HG02852 (cell line): ENCODE results near the gene TMEM19.
"Not testable (repeated sequence)": the region's sequence is repeated elsewhere in the genome, so short reads cannot be mapped to it uniquely, and the experiment has no call there.

Experiments
- ATAC-seq: cut with Tn5 transposase; IDR thresholded peaks from one replicate; pipeline ENCODE4 v1.9.1; 2021; ENCODE audit warnings: mild to moderate bottlenecking, moderate library complexity; ENCODE audit not compliant: unreplicated experiment

Gene TMEM19

GRCh38 chr12:71664411-71665089 lies 21.3 kb upstream of the TMEM19 start:
- peak; percentile 18 for ATAC-seq

DNA sequence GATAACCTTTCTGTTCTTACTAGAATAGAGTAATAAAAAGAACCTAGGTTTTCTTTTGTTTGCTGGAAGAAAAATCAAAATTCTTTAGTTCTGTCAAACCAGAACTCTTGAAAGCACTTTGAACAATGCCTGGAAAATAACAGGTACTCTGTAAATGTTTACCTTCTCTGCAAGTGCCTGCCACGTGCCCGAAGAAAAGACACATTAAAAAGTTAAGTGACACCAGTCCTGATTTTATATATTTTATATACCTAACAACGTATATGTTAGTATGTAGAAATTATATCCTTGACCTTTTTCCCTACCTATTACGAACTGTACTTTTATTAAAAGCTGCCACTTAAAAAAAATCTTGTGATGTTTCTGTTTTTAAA lies 20.8 kb upstream of the TMEM19 start:
- ATAC-seq: no peak

DNA sequence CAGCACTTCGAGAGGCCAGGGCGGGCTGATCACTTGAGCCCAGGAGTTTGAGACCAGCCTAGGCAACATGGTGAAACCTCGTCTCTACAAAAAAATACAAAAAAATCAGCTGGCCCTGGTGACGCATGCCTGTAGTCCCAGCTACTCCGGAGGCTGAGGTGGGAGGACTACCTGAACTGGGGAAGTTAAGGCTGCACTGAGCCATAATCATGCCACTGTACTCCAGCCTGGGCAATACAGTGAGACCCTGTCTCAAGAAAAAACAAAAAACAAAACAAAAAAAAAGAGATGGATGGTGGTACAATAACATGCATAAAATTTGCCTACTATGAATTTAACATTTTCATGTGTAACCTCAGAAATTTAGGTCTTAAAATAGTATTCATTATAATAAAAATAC lies 19.6 kb upstream of the TMEM19 start:
- no peak for ATAC-seq

DNA sequence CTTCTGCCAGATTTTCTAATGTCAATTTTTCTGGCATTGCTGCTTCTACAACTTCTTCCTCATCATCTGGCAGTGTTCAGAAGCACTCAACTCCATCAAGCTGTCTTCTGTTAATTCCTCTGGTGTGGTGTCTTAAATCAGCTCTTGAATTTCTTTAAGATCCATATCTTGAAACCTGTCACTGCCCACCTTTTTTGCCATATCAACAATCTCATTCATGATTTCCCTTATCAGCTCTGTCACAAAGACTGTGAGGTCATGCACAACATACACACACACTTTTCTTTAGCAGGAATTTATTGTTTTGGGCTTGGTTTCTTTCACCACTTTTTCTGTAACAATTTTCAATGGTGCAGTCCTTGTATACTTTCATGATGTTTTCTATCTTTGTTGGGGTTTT lies 14.6 kb upstream of the TMEM19 start:
- ATAC-seq: no peak

DNA sequence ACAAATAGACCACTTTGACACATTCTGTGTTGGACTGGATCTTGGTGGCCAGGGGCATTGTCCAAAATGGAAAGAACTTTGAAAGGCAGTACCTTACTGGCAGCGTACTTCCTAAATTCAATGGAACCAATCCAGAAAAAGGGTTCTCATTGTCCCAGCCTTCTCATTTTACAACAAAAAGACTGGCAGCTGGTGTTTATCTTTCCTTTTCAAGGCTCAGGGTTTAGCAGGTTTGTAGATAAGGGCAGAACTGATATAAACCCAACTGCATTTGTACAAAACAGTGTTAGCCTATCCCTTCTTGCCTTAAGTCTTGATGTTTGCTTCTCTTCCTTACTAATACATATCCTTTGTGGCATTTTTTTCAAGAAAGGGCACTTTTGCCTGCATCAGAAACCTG lies 14.1 kb upstream of the TMEM19 start:
- ATAC-seq: no peak

DNA sequence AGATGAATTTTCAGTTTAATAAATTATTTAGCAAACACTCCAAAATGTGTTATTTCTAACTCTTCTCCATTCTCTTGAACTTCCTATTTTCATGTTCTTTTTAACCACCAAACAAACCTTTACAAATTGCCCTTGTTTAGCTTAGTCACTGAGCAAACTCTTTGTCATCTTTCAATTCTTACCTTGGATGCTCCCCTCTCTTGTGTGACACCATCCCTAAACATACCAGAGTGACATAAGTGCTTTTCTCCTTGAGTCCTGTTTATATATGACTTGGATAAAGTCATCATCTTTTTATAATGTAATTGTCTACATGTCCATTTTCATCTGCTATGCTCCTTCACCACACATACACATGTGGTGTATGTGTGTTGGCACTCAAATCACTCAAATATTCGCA lies 3.4 kb upstream of the TMEM19 start:
- ATAC-seq: no peak

- ATAC-seq: no peak
Measured at GRCh38 chr12:71683633-71684032, 2.2 kb upstream of the TMEM19 start.

DNA sequence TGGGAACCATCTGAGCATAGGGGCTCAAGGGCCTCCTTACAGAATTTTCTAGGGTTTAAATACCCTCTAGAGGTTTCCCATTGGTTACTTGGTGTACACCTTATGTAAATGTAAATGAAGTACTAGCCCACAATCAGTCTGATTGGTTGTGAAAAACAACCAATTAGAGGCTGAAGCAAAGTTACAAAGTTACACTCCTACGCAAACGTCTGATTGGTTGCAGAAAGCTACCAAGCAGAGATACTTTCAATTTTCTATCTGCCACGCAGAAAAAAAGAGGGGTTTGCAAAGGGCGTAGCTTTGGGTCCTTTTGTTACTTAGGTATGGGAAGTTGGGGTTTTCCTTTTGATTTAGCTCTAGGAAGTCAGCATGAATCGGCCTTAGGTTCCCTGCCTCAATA lies 1.8 kb upstream of the TMEM19 start:
- no peak for ATAC-seq

- ATAC-seq: peak; percentile 0
Measured at GRCh38 chr12:71685312-71685906, 473 bp upstream of the TMEM19 start.

- no peak for ATAC-seq
Measured at GRCh38 chr12:71686658-71687025, 760 bp downstream of the TMEM19 start.

- not testable (repeated sequence) for ATAC-seq
Measured at GRCh38 chr12:71687172-71687571, 1.3 kb downstream of the TMEM19 start.

DNA sequence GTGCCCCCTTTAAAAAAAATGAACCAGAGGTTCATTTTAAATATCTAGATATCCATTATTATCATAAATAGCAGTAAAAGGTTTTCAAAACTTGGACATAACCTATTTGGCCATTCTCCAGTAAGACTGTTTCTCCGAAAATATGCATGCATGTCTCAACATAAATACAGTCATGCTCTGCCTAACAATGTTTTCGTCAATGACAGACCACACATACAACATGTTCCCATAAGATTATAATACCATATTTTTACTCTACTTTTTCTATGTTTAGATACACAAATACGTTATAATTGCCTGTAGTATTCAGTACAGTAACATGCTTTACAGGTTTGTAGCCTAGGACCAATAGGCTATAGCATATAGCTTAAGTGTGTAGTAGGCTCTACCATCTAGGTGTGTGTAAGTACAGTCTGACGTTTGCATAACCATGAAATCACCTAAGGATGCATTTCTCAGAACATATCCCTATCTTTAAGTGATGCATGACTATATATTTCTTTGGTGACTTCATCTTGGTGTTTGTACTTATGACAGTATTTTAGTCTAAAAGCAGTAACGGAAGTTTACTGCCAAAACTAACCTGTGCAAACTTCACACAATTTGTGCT lies 3.2 kb downstream of the TMEM19 start:
- ATAC-seq: no peak

DNA sequence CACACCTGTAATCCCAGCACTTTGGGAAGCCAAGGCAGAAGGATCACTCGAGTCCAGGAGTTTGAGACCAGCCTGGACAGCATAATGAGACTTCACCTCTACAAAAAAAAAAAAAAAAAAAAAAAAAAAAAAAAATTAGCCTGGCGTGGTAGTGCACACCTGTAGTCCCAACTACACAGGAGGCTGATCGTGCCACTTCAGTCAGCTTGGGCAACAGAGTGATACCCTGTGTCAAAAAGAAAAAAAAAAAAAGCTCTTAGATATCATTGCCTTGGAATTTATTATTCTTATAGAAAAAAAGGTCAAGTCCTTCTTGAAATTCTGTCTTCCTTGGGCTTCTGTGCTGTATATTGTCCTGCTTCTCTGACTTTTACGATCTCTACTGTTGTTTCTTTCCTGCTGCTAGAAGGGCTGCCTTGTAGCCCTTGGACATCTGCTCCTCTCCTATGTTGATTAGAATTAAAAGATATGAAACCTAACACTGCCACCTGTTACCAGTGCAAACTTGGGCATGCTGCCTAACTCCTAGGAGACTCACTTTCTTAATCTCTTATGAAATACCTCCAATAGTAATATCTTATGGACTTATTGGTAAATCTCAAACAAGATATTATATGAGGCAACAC lies 5.7 kb downstream of the TMEM19 start:
- ATAC-seq: no peak

GRCh38 chr12:71693126-71693525 lies 7.2 kb downstream of the TMEM19 start:
- no peak for ATAC-seq

GRCh38 chr12:71693651-71694050 lies 7.8 kb downstream of the TMEM19 start:
- peak; percentile 27 for ATAC-seq

DNA sequence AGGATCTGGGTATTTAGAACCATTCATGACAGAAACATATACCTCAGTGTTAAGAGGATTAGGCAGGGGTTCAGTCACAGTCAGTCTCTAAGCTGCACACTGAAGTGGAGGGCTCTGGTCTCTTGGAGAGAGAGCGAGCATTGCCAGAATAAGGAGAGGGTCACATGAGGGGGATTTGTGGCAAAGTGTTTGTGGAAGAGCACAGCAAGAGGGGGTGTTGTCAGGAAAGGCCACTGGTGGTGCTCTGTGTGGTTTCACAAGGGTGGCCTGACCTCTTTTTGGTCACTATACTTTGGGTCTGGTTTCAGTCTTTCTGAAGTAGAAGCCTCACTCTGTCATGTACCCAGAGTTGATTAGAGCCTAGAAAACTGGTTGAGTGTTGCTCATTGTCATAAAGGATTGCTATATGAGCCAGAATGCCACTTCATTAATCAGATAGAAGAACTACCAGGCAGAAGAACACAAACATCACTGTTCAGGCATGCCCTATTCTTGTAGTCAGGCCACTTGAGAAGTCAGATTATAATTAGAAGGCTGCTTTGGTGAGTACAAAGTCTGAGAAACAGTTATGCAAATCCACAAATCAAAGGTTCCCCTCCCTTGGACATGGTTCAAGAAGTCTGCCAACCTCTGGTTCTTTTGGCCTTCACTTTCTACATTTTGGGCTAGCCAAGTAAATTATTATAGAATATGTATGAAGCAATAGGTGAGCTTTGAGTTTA lies 8.4 kb downstream of the TMEM19 start:
- peak; percentile 84 for ATAC-seq

- no peak for ATAC-seq
Measured at GRCh38 chr12:71695782-71696181, 9.9 kb downstream of the TMEM19 start.

GRCh38 chr12:71702181-71702580 lies 16.3 kb downstream of the TMEM19 start:
- not testable (repeated sequence) for ATAC-seq

DNA sequence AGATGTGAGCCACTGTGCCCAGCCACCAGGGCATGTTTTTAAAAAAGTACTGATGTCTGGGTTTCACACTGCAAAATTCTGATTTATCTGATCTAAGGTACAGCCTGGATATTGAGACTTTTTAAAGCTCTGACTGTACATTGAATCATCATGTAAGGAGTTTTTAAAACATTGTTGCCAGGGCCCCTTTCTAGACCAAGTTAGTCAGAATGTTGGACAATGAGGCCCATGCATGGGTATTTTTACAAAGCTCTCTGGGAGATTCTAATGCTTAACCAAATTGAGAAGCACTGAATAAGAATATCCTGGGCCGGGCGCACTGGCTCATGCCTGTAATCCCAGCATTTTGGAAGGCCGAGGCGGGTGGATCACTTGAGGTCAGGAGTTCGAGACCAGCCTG lies 16.7 kb downstream of the TMEM19 start:
- ATAC-seq: no peak

GRCh38 chr12:71703206-71703605 lies 17.3 kb downstream of the TMEM19 start:
- ATAC-seq: no peak

- ATAC-seq: no peak
Measured at GRCh38 chr12:71704920-71705319, 19.0 kb downstream of the TMEM19 start.
